Measurements from ENCODE around the gene LGALS9C.
"Not testable (repeated sequence)": the region's sequence is repeated elsewhere in the genome, so short reads cannot be mapped to it uniquely, and the experiment has no call there.

LGALS9C gene

GRCh38 chr17:18487633-18488032, 11.0 kb downstream of the LGALS9C start:
- H3K4me3 ChIP-seq (ENCODE audit: low read length); H3K9ac ChIP-seq (ENCODE audit: low read length); H3K9me2 ChIP-seq (replicated peaks; ENCODE audit: insufficient read depth, low read length): not testable (repeated sequence)

GRCh38 chr17:18488622-18489021, 12.0 kb downstream of the LGALS9C start:
- DNase-seq; H2AFZ ChIP-seq (ENCODE audit: low read length); H3K27ac ChIP-seq (ENCODE audit: low read length); H3K4me2 ChIP-seq (ENCODE audit: low read depth, low read length); H3K9me3 ChIP-seq (replicated peaks; ENCODE audit: insufficient read depth, low read length); H4K20me1 ChIP-seq (ENCODE audit: insufficient read depth, low read length); H3K4me3 ChIP-seq (ENCODE audit: low read length); H3K36me3 ChIP-seq (replicated peaks; ENCODE audit: insufficient read depth, low read length); H3K4me1 ChIP-seq (ENCODE audit: low read length); H3F3A ChIP-seq (ENCODE audit: insufficient read depth, low read length); H3K27me3 ChIP-seq (replicated peaks; ENCODE audit: insufficient read depth, low read length); H3K79me2 ChIP-seq (ENCODE audit: low read length); H3K9me2 ChIP-seq (replicated peaks; ENCODE audit: insufficient read depth, low read length); H3K9ac ChIP-seq (ENCODE audit: low read length): not testable (repeated sequence)

More at GRCh38 chr17:18487633-18488032, 11.0 kb downstream of the LGALS9C start:
- H3K9me3 ChIP-seq (replicated peaks; ENCODE audit: insufficient read depth, low read length); H3K27ac ChIP-seq (ENCODE audit: low read length); H3K79me2 ChIP-seq (ENCODE audit: low read length); H3K4me2 ChIP-seq (ENCODE audit: low read depth, low read length); H2AFZ ChIP-seq (ENCODE audit: low read length); H3K4me1 ChIP-seq (ENCODE audit: low read length); DNase-seq; H4K20me1 ChIP-seq (ENCODE audit: insufficient read depth, low read length); H3K27me3 ChIP-seq (replicated peaks; ENCODE audit: insufficient read depth, low read length); H3K36me3 ChIP-seq (replicated peaks; ENCODE audit: insufficient read depth, low read length); H3F3A ChIP-seq (ENCODE audit: insufficient read depth, low read length): not testable (repeated sequence)

- H3K4me1 ChIP-seq (ENCODE audit: low read length); DNase-seq; H3K79me2 ChIP-seq (ENCODE audit: low read length); H3K9me3 ChIP-seq (replicated peaks; ENCODE audit: insufficient read depth, low read length); H3K9me2 ChIP-seq (replicated peaks; ENCODE audit: insufficient read depth, low read length); H3F3A ChIP-seq (ENCODE audit: insufficient read depth, low read length); H2AFZ ChIP-seq (ENCODE audit: low read length); H4K20me1 ChIP-seq (ENCODE audit: insufficient read depth, low read length); H3K27me3 ChIP-seq (replicated peaks; ENCODE audit: insufficient read depth, low read length); H3K4me2 ChIP-seq (ENCODE audit: low read depth, low read length); H3K36me3 ChIP-seq (replicated peaks; ENCODE audit: insufficient read depth, low read length); H3K4me3 ChIP-seq (ENCODE audit: low read length); H3K27ac ChIP-seq (ENCODE audit: low read length); H3K9ac ChIP-seq (ENCODE audit: low read length): not testable (repeated sequence)
These were observed 13.4 kb downstream of the LGALS9C start for GRCh38 chr17:18490016-18490415.

- H3K79me2 ChIP-seq (ENCODE audit: low read length); H3K9me3 ChIP-seq (replicated peaks; ENCODE audit: insufficient read depth, low read length); H3K4me3 ChIP-seq (ENCODE audit: low read length); H3K4me2 ChIP-seq (ENCODE audit: low read depth, low read length); H3K27me3 ChIP-seq (replicated peaks; ENCODE audit: insufficient read depth, low read length); H3K9me2 ChIP-seq (replicated peaks; ENCODE audit: insufficient read depth, low read length); H3K27ac ChIP-seq (ENCODE audit: low read length); H3K4me1 ChIP-seq (ENCODE audit: low read length); H2AFZ ChIP-seq (ENCODE audit: low read length); H4K20me1 ChIP-seq (ENCODE audit: insufficient read depth, low read length); H3F3A ChIP-seq (ENCODE audit: insufficient read depth, low read length); H3K9ac ChIP-seq (ENCODE audit: low read length); H3K36me3 ChIP-seq (replicated peaks; ENCODE audit: insufficient read depth, low read length); DNase-seq: not testable (repeated sequence)
These were observed 16.3 kb downstream of the LGALS9C start for GRCh38 chr17:18492712-18493480.

- H3K27ac ChIP-seq (ENCODE audit: low read length); H3K9me3 ChIP-seq (replicated peaks; ENCODE audit: insufficient read depth, low read length); H3K79me2 ChIP-seq (ENCODE audit: low read length); H2AFZ ChIP-seq (ENCODE audit: low read length); H4K20me1 ChIP-seq (ENCODE audit: insufficient read depth, low read length); H3K27me3 ChIP-seq (replicated peaks; ENCODE audit: insufficient read depth, low read length); H3K4me2 ChIP-seq (ENCODE audit: low read depth, low read length); H3F3A ChIP-seq (ENCODE audit: insufficient read depth, low read length); H3K9ac ChIP-seq (ENCODE audit: low read length); H3K9me2 ChIP-seq (replicated peaks; ENCODE audit: insufficient read depth, low read length); DNase-seq; H3K4me3 ChIP-seq (ENCODE audit: low read length); H3K36me3 ChIP-seq (replicated peaks; ENCODE audit: insufficient read depth, low read length); H3K4me1 ChIP-seq (ENCODE audit: low read length): not testable (repeated sequence)
These were observed 17.7 kb downstream of the LGALS9C start for GRCh38 chr17:18494250-18494768.

GRCh38 chr17:18497044-18497443, 20.5 kb downstream of the LGALS9C start:
- DNase-seq; H4K20me1 ChIP-seq (ENCODE audit: insufficient read depth, low read length); H3K4me1 ChIP-seq (ENCODE audit: low read length); H3K4me3 ChIP-seq (ENCODE audit: low read length); H3K4me2 ChIP-seq (ENCODE audit: low read depth, low read length); H3K9me2 ChIP-seq (replicated peaks; ENCODE audit: insufficient read depth, low read length); H3K9me3 ChIP-seq (replicated peaks; ENCODE audit: insufficient read depth, low read length); H3K79me2 ChIP-seq (ENCODE audit: low read length); H3K9ac ChIP-seq (ENCODE audit: low read length); H3F3A ChIP-seq (ENCODE audit: insufficient read depth, low read length); H2AFZ ChIP-seq (ENCODE audit: low read length); H3K27me3 ChIP-seq (replicated peaks; ENCODE audit: insufficient read depth, low read length); H3K27ac ChIP-seq (ENCODE audit: low read length); H3K36me3 ChIP-seq (replicated peaks; ENCODE audit: insufficient read depth, low read length): not testable (repeated sequence)

- H3K36me3 ChIP-seq (replicated peaks; ENCODE audit: insufficient read depth, low read length); H3K27ac ChIP-seq (ENCODE audit: low read length); H4K20me1 ChIP-seq (ENCODE audit: insufficient read depth, low read length); H3K9me3 ChIP-seq (replicated peaks; ENCODE audit: insufficient read depth, low read length); DNase-seq; H3K79me2 ChIP-seq (ENCODE audit: low read length); H3F3A ChIP-seq (ENCODE audit: insufficient read depth, low read length); H3K4me2 ChIP-seq (ENCODE audit: low read depth, low read length); H3K4me1 ChIP-seq (ENCODE audit: low read length); H2AFZ ChIP-seq (ENCODE audit: low read length); H3K4me3 ChIP-seq (ENCODE audit: low read length); H3K9me2 ChIP-seq (replicated peaks; ENCODE audit: insufficient read depth, low read length); H3K27me3 ChIP-seq (replicated peaks; ENCODE audit: insufficient read depth, low read length); H3K9ac ChIP-seq (ENCODE audit: low read length): not testable (repeated sequence)
These were observed 22.5 kb downstream of the LGALS9C start for GRCh38 chr17:18499100-18499499.

GRCh38 chr17:18499756-18500155, 23.2 kb downstream of the LGALS9C start:
- not testable (repeated sequence) for DNase-seq; H3K27me3 ChIP-seq (replicated peaks; ENCODE audit: insufficient read depth, low read length); H3K4me1 ChIP-seq (ENCODE audit: low read length)

More at GRCh38 chr17:18499756-18500155, 23.2 kb downstream of the LGALS9C start:
- H3K9ac ChIP-seq (ENCODE audit: low read length); H3F3A ChIP-seq (ENCODE audit: insufficient read depth, low read length); H3K9me2 ChIP-seq (replicated peaks; ENCODE audit: insufficient read depth, low read length); H3K27ac ChIP-seq (ENCODE audit: low read length); H2AFZ ChIP-seq (ENCODE audit: low read length); H3K4me3 ChIP-seq (ENCODE audit: low read length); H3K4me2 ChIP-seq (ENCODE audit: low read depth, low read length); H3K9me3 ChIP-seq (replicated peaks; ENCODE audit: insufficient read depth, low read length); H3K79me2 ChIP-seq (ENCODE audit: low read length); H3K36me3 ChIP-seq (replicated peaks; ENCODE audit: insufficient read depth, low read length); H4K20me1 ChIP-seq (ENCODE audit: insufficient read depth, low read length): not testable (repeated sequence)
